ENCODE results near the gene DEPDC5. TPM values are rescaled to one million over a fixed set of nuclear protein-coding genes. Genes with fewer than 3 reads are reported as not detected.

DEPDC5 gene
- total and polyA plus RNA-seq, 9 of the 15 experiments (the other 6 are each of a cell fraction or from before 2014, with no cell fraction given), result 2.3 to 12.3 (median 10.7) TPM

GRCh38 chr22:31749636-31750364 lies 4.0 kb upstream of the DEPDC5 start, which contains the start of gene PRR14L (continued):
- TF ChIP-seq CGGBP1 (CRISPR knock-in tag; IDR thresholded peaks at IDR 0.05), result no peak
- TF ChIP-seq ZNF140 (CRISPR knock-in tag; IDR thresholded peaks at IDR 0.05), result no peak
- no peak for TF ChIP-seq STAT5B (CRISPR knock-in tag; IDR thresholded peaks at IDR 0.05)
- no peak for TF ChIP-seq DPF2 (IDR thresholded peaks at IDR 0.05)
- no peak for TF ChIP-seq TGIF2 (CRISPR knock-in tag; IDR thresholded peaks at IDR 0.05)
- TF ChIP-seq ZBTB8A (IDR thresholded peaks at IDR 0.05; ENCODE audit: partially characterized antibody), result no peak
- no peak for TF ChIP-seq MYBL2 (IDR thresholded peaks at IDR 0.05; ENCODE audit: low read depth)
- no peak for TF ChIP-seq MYBL2 (CRISPR knock-in tag; IDR thresholded peaks at IDR 0.05; ENCODE audit: borderline replicate concordance)
- no peak for TF ChIP-seq ELK1 (CRISPR knock-in tag; IDR thresholded peaks at IDR 0.05)
- no peak for TF ChIP-seq RFX5 (IDR thresholded peaks at IDR 0.05; ENCODE audit: low read depth, low read length)
- no peak for TF ChIP-seq XRCC4 (IDR thresholded peaks at IDR 0.05; ENCODE audit: extremely low read depth, insufficient read depth, insufficient read length)
- no peak for TF ChIP-seq HNRNPH1 (optimal IDR thresholded peaks at IDR 0.05; ENCODE audit: low read depth, low read length)
- no peak for TF ChIP-seq KDM4B (IDR thresholded peaks at IDR 0.05; ENCODE audit: borderline replicate concordance in 2 of 2, low read depth in 1 of 2)
- no peak for TF ChIP-seq ZKSCAN8 (CRISPR knock-in tag; IDR thresholded peaks at IDR 0.05)
- peak; percentile 92 for TF ChIP-seq ELF2 (CRISPR knock-in tag; IDR thresholded peaks at IDR 0.05)
- no peak for TF ChIP-seq PHF21A (IDR thresholded peaks at IDR 0.05; ENCODE audit: borderline replicate concordance, low read depth)
- TF ChIP-seq SOX6 (IDR thresholded peaks at IDR 0.05), result no peak
- TF ChIP-seq MCM5 (IDR thresholded peaks at IDR 0.05; ENCODE audit: low read depth), result no peak
- TF ChIP-seq RCOR1 (IDR thresholded peaks at IDR 0.05; ENCODE audit: borderline replicate concordance in 1 of 2, low read depth in 2 of 2, low read length in 2 of 2), result no peak
- TF ChIP-seq PTRF (tag; IDR thresholded peaks at IDR 0.05), result no peak
- peak; percentile 70 for TF ChIP-seq RB1 (IDR thresholded peaks at IDR 0.05; ENCODE audit: low read depth)
- peak; percentile 61 for TF ChIP-seq SP1 (CRISPR knock-in tag; IDR thresholded peaks at IDR 0.05)
- TF ChIP-seq, protein P1, sequence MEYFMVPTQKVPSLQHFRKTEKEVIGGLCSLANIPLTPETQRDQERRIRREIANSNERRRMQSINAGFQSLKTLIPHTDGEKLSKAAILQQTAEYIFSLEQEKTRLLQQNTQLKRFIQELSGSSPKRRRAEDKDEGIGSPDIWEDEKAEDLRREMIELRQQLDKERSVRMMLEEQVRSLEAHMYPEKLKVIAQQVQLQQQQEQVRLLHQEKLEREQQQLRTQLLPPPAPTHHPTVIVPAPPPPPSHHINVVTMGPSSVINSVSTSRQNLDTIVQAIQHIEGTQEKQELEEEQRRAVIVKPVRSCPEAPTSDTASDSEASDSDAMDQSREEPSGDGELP (CRISPR knock-in tag; IDR thresholded peaks at IDR 0.05; ENCODE audit: borderline replicate concordance), result peak; percentile 79; the same call in 1 of the 2 replicates
- TF ChIP-seq CC2D1A (IDR thresholded peaks at IDR 0.05), result no peak
- TF ChIP-seq NFIX (CRISPR knock-in tag; IDR thresholded peaks at IDR 0.05; ENCODE audit: low read depth), result no peak
- TF ChIP-seq KAT7 (CRISPR knock-in tag; IDR thresholded peaks at IDR 0.05; ENCODE audit: borderline replicate concordance), result no peak
- no peak for TF ChIP-seq ZNF76 (CRISPR knock-in tag; IDR thresholded peaks at IDR 0.05; ENCODE audit: borderline replicate concordance)

All from K562 (cell line).